IMR-90 (cell line): Measurements from ENCODE around the gene TIE1. TPM values are rescaled to one million over a fixed set of nuclear protein-coding genes. Genes with fewer than 3 reads are reported as not detected.

Experiments used
- ATAC-seq: fragments of 200-7000 bp; cut with Tn5 transposase; 2 replicates; pipeline ENCODE4 v1.9.1; 2020; ENCODE audit warnings: low read depth, mild to moderate bottlenecking, moderate library complexity
- BruUV-seq: library from RNA; stranded (reverse); fragments of 400-500 nt; replicated peaks from 2 replicates; lab custom pipeline; 2021; lab: Mats Ljungman, UMichigan
- CTCF ChIA-PET: fragments of 300-600 bp; formaldehyde crosslinking; extraction: SDS; loops from one replicate; lab custom pipeline; 2021; ENCODE audit warnings: antibody characterized with exemption; lab: Yijun Ruan, JAX
- POLR2A ChIA-PET: fragments of 300-600 bp; sonication (Branson Sonifier 250); formaldehyde crosslinking; loops from one replicate; lab custom pipeline; 2022; ENCODE audit warnings: antibody characterized with exemption; ENCODE audit not compliant: unreplicated experiment; lab: Charles Lee
- DNase-seq: peaks from one replicate; pipeline ENCODE4 v3.0.0; 2013
- H2AFZ ChIP-seq: replicated peaks from 2 replicates; pipeline ENCODE3; 2013; ENCODE audit warnings: low read length, mild to moderate bottlenecking; ENCODE audit not compliant: poor library complexity
- H2AK5ac ChIP-seq: 2 replicates; pipeline ENCODE4 v1.6.1; 2013; ENCODE audit warnings: low read depth, low read length, inconsistent platforms
- H2AK9ac ChIP-seq: replicated peaks from 2 replicates; pipeline ENCODE3; 2013; ENCODE audit warnings: mild to moderate bottlenecking, low read depth, low read length, moderate library complexity; ENCODE audit not compliant: poor library complexity
- H2BK120ac ChIP-seq: 2 replicates; pipeline ENCODE4 v1.6.1; 2013; ENCODE audit warnings: low read depth, low read length, inconsistent platforms
- H2BK15ac ChIP-seq: 3 replicates; pipeline ENCODE4 v1.6.1; 2013; ENCODE audit warnings: low read depth, low read length, inconsistent platforms
- H2BK20ac ChIP-seq: 2 replicates; pipeline ENCODE4 v1.6.1; 2013; ENCODE audit warnings: low read depth, mild to moderate bottlenecking, inconsistent platforms, low read length, moderate library complexity
- H2BK5ac ChIP-seq: 2 replicates; pipeline ENCODE4 v1.6.1; 2013; ENCODE audit warnings: mild to moderate bottlenecking, low read depth, low read length, inconsistent platforms; ENCODE audit not compliant: poor library complexity, severe bottlenecking
- H3K14ac ChIP-seq: replicated peaks from 2 replicates; pipeline ENCODE4 v1.6.1; 2013; ENCODE audit warnings: low read depth, low read length, inconsistent platforms
- H3K18ac ChIP-seq: 2 replicates; pipeline ENCODE4 v1.6.1; 2013; ENCODE audit warnings: low read depth, low read length, control low read depth
- H3K23ac ChIP-seq: 2 replicates; pipeline ENCODE4 v1.6.1; 2013; ENCODE audit warnings: low read depth, low read length, inconsistent platforms
- H3K27ac ChIP-seq: 2 replicates; pipeline ENCODE4 v1.5.1; 2013; ENCODE audit warnings: mild to moderate bottlenecking, control low read depth, low read length; ENCODE audit not compliant: insufficient read depth
- H3K27me3 ChIP-seq: 2 replicates; pipeline ENCODE4 v1.6.1; 2013; ENCODE audit warnings: low read length; ENCODE audit not compliant: control insufficient read depth, insufficient read depth
- H3K36me3 ChIP-seq: 2 replicates; pipeline ENCODE4 v1.6.1; 2013; ENCODE audit warnings: low read length, mixed read lengths; ENCODE audit not compliant: control insufficient read depth, insufficient read depth
- H3K4ac ChIP-seq: 2 replicates; pipeline ENCODE4 v1.6.1; 2013; ENCODE audit warnings: low read depth, low read length, inconsistent platforms
- H3K4me1 ChIP-seq: 2 replicates; pipeline ENCODE4 v1.6.1; 2013; ENCODE audit warnings: low read length, mixed read lengths; ENCODE audit not compliant: control insufficient read depth, insufficient read depth
- H3K4me2 ChIP-seq: 2 replicates; pipeline ENCODE4 v1.6.1; 2013; ENCODE audit warnings: low read depth, mild to moderate bottlenecking, control low read depth, low read length, moderate library complexity
- H3K4me3 ChIP-seq: 2 replicates; pipeline ENCODE4 v1.5.1; 2013; ENCODE audit warnings: low read depth, mild to moderate bottlenecking, control low read depth, low read length, moderate library complexity; ENCODE audit not compliant: insufficient read depth
- H3K56ac ChIP-seq: 2 replicates; pipeline ENCODE4 v1.6.1; 2013; ENCODE audit warnings: low read length, inconsistent platforms; ENCODE audit not compliant: insufficient read depth; ENCODE audit errors: extremely low read depth
- H3K79me1 ChIP-seq, 2 experiments: 2 replicates each; pipeline ENCODE4 v1.6.1; 2013; ENCODE audit warnings: low read length in 2 of 2, inconsistent platforms in 1 of 2, low read depth in 1 of 2
- H3K9ac ChIP-seq: 2 replicates; pipeline ENCODE4 v1.6.1; 2013; ENCODE audit warnings: low read depth, low read length, control low read depth
- H3K9me1 ChIP-seq: 2 replicates; pipeline ENCODE4 v1.6.1; 2013; ENCODE audit warnings: low read length, inconsistent platforms; ENCODE audit not compliant: insufficient read depth
- H3K9me3 ChIP-seq: 2 replicates; pipeline ENCODE4 v1.6.1; 2013; ENCODE audit warnings: low read length; ENCODE audit not compliant: control insufficient read depth, insufficient read depth
- H4K20me1 ChIP-seq: 2 replicates; pipeline ENCODE4 v1.6.1; 2013; ENCODE audit warnings: low read length, inconsistent platforms; ENCODE audit not compliant: insufficient read depth
- H4K5ac ChIP-seq: 2 replicates; pipeline ENCODE4 v1.6.1; 2013; ENCODE audit warnings: mild to moderate bottlenecking, low read depth, low read length, control low read depth
- H4K8ac ChIP-seq, 2 experiments: 2 replicates each; pipeline ENCODE4 v1.6.1; 2013; ENCODE audit warnings: low read depth in 2 of 2, low read length in 2 of 2, control low read depth in 1 of 2, inconsistent platforms in 1 of 2
- H4K91ac ChIP-seq: 2 replicates; pipeline ENCODE4 v1.6.1; 2013; ENCODE audit warnings: low read depth, low read length, inconsistent platforms; ENCODE audit not compliant: insufficient read depth
- BHLHE40 ChIP-seq: fragments of 150-350 bp; IDR thresholded peaks from 2 replicates; pipeline ENCODE4 v1.6.1; 2016; ENCODE audit warnings: mild to moderate bottlenecking, low read depth, low read length
- CEBPB ChIP-seq: IDR thresholded peaks from 2 replicates; pipeline ENCODE4 v1.6.1; 2012; ENCODE audit warnings: low read depth, low read length, improper control_type of control experiment
- WGBS, 2 experiments: methylation state at CpG; one replicate each; pipeline versions ENCODE4 v1.1.5 to v1.1.7; 2013; ENCODE audit warnings: missing lambda C conversion rate in 2 of 2; ENCODE audit not compliant: insufficient read length in 1 of 2; ENCODE audit errors: extremely low coverage in 2 of 2; 5-methylcytosine and 5-hydroxymethylcytosine counted together
- dilution Hi-C: fragments of 300-500 bp; cut with HindIII; formaldehyde crosslinking; loops from one replicate; pipeline ENCODE4 v1.14.3; 2018; ENCODE audit warnings: low sequenced_read_pairs; ENCODE audit not compliant: unreplicated experiment
- in situ Hi-C: fragments of 300-500 bp; cut with MboI; formaldehyde crosslinking; loops from 3 replicates; pipeline ENCODE4 v1.14.3; 2019; ENCODE audit warnings: low sequenced_read_pairs, inconsistent platforms, mixed read lengths
- intact Hi-C: fragments of 100-400 bp; cut with micrococcal nuclease; formaldehyde crosslinking; loops from 2 replicates; pipeline ENCODE4 v1.10.0; 2022
- polyA plus RNA-seq, 3 experiments: library from polyadenylated mRNA; depleted of rRNA; stranded (reverse); fragments of >200 nt; gene quantifications; 2 replicates each; pipeline ENCODE4 v1.2.3, GENCODE V29; 2012; ENCODE audit warnings: low replicate concordance in 1 of 3
- total RNA-seq: library from RNA; depleted of rRNA; stranded (reverse); fragments of >200 nt; gene quantifications from 2 replicates; pipeline ENCODE4 v1.2.3, GENCODE V29; 2012

TIE1 gene
- total and polyA plus RNA-seq, 2 of the 4 experiments (the other 2 are of a cell fraction) = 2.3 to 7.5 TPM

DNA sequence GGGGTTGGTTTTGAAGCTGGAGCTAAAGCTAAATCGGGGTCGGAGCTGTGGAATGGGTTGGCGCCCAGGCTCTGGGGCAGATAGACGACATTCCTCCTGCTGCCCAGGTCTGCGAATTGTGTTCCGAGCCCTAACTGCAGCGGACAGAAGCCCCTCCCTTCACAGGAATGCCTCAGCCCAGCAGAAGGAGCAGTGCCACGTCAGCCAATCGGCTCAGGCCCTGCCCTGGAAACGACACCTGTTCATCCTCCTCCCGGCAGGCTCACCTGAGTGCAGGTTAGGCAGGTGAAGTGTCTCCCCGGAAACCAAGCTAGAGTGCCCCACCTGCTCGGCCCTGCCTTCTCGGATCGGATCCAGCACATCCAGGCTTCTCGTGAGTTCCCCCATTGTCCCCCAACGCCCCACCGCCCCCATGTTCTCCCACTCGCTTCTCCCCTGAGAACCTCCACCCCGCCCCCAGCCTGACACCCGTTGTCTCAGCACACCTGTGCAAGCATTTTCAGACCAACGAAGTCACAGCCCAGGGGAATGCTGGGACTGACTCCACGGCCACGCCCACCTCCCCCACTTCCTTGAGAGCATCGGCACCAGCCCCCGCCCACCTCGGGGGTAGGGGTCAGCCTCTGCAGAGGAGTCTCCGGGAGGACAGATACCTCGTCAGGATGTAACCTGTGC lies 30.2 kb upstream of the TIE1 start:
- dilution Hi-C loops (no loop called here), in situ Hi-C loops (no loop called here), intact Hi-C loops (no loop called here)
- no peak for DNase-seq
- Histone ChIP-seq H3K27ac (no peak overlapping the region), H4K8ac (no peak overlapping the region), H3K36me3 (no peaks in the 10 kb centered on the region), H3K9me3 (no peaks in the 10 kb centered on the region), H3K9ac (no peak overlapping the region), H2BK5ac (no peak overlapping the region), H4K5ac (no peak overlapping the region), H3K79me1 (no peaks in the 10 kb centered on the region), H3K9me1 (no peaks in the 10 kb centered on the region; the same call in 1 of the 2 replicates), H3K27me3 (peaks cover 2% of the 10 kb centered on the region; the same call in 1 of the 2 replicates), H3K23ac (no peak overlapping the region), H2AK5ac (no peak overlapping the region), H3K4me1 (peaks cover 6% of the 10 kb centered on the region; the same call in 1 of the 2 replicates), H3K14ac (no peak overlapping the region), H4K20me1 (no peaks in the 10 kb centered on the region), H3K4ac (no peak overlapping the region), H2BK15ac (no peak overlapping the region), H4K91ac (no peak overlapping the region), H2BK20ac (no peak overlapping the region), H3K4me3 (no peak overlapping the region), H3K56ac (no peak overlapping the region), H3K4me2 (no peak overlapping the region; the same call in 1 of the 2 replicates), H3K18ac (no peak overlapping the region), H2AK9ac (no peak overlapping the region), H2BK120ac (no peak overlapping the region), H2AFZ (peak overlapping the region; percentile 64)
- ATAC-seq = no peak
- CTCF ChIA-PET = no interaction called here
- POLR2A ChIA-PET = no interaction called here
- TF ChIP-seq BHLHE40 (no peak), CEBPB (no peak)
- BruUV-seq = no TSS peak
- 12% methylated on average over 9 of the region's 29 CpGs; no CpG with 5 or more reads in 1 of the 2 experiments for WGBS, 2 experiments
